Measurements from ENCODE around the gene TPD52L2. TPM values are rescaled to one million over a fixed set of nuclear protein-coding genes. Genes with fewer than 3 reads are reported as not detected.
A peak's percentile ranks its signal among the peaks of the same experiment; 100 is the strongest.

Gene TPD52L2
- total RNA-seq, 2 experiments from 2014 or later, result 43.1 to 44.6 TPM

DNA sequence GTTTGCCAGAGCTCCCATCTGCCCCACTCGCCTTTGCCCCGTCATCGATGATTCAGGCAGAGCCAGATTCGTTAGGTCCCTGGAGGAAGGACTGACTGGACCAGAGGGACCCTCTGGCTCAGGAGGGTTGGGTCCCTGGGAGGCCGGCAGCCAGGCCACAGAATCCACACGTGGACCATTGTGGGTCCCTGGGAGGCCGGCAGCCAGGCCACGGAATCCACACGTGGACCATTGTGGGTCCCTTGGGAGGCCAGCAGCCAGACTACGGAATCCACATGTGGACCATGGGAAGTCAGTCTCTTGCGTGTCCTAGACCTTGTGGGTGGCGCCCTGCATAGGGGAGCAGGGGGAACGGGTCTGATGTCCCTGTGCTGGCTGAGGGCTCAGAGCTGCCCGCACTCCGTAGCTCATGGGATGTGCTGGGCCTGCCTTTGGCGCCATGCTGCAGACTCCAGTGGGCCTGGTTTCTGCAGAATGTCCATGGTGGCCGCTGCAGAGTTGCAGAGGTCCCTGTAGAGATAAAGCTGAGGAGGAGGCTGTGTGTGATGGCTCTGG lies 67.6 kb downstream of the TPD52L2 start:
- H3K36me3 Mint-ChIP-seq (ENCODE audit: low read depth), result peaks cover 45% of the 10 kb centered on the region
- H3K9me3 Mint-ChIP-seq, result no peaks in the 10 kb centered on the region
- no peak for DNase-seq
- H3K27me3 Mint-ChIP-seq, result no peaks in the 10 kb centered on the region
- no peaks in the 10 kb centered on the region for H3K4me1 Mint-ChIP-seq (ENCODE audit: low read depth)
- intact Hi-C loops (cut with micrococcal nuclease), result no loop called here
- TF ChIP-seq, protein P1, sequence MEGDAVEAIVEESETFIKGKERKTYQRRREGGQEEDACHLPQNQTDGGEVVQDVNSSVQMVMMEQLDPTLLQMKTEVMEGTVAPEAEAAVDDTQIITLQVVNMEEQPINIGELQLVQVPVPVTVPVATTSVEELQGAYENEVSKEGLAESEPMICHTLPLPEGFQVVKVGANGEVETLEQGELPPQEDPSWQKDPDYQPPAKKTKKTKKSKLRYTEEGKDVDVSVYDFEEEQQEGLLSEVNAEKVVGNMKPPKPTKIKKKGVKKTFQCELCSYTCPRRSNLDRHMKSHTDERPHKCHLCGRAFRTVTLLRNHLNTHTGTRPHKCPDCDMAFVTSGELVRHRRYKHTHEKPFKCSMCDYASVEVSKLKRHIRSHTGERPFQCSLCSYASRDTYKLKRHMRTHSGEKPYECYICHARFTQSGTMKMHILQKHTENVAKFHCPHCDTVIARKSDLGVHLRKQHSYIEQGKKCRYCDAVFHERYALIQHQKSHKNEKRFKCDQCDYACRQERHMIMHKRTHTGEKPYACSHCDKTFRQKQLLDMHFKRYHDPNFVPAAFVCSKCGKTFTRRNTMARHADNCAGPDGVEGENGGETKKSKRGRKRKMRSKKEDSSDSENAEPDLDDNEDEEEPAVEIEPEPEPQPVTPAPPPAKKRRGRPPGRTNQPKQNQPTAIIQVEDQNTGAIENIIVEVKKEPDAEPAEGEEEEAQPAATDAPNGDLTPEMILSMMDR (IDR thresholded peaks at IDR 0.05), result no peak
- ChIA-PET POLR2A (interaction anchor here (0.9 to 1.0 kb wide), 2 partner anchors 10 kb away, joined by 3 to 4 read pairs; no protein-coding TSS in a partner anchor), CTCF (interaction anchor here (1.4 kb wide), 1 partner anchor 36 kb away, joined by 4 read pairs; no protein-coding TSS in a partner anchor)
- no peak for ATAC-seq
- no peak overlapping the region for H3K27ac Mint-ChIP-seq
- H3K4me3 Mint-ChIP-seq, result no peak overlapping the region

DNA sequence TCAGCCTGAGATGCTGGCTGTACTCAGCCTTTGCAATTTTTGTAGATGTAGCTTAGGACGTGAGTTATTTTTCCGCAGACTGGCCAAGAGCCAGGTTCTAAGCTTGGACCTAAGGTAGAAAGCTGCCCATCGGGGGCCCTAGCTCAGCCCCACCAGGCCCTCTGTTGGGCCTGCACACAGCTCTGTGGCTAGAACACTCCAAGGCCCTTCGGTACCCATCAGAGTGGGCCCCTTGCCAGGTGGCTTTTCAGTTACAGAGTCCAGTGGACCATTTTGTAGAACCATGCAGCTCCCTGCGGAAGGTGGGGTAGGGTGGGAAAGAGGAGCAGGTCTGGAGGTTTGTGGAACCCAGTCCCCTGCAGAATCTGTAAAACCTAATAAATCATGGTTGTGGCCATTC lies 68.6 kb downstream of the TPD52L2 start:
- intact Hi-C loops (cut with micrococcal nuclease), result no loop called here
- CTCF ChIA-PET, result interaction anchor here (1.0 to 1.4 kb wide), 2 partner anchors 24 to 35 kb away, joined by 4 to 5 read pairs; no protein-coding TSS in a partner anchor
- DNase-seq (no peak), ATAC-seq (no peak)
- no peaks in the 10 kb centered on the region for H3K27me3 Mint-ChIP-seq
- POLR2A ChIA-PET, result interaction anchor here (0.9 kb wide), 1 partner anchor 9 kb away, joined by 4 read pairs; no protein-coding TSS in a partner anchor
- H3K4me1 Mint-ChIP-seq (ENCODE audit: low read depth), result no peaks in the 10 kb centered on the region
- no peak overlapping the region for H3K27ac Mint-ChIP-seq
- no peaks in the 10 kb centered on the region for H3K9me3 Mint-ChIP-seq
- H3K4me3 Mint-ChIP-seq, result no peak overlapping the region
- H3K36me3 Mint-ChIP-seq (ENCODE audit: low read depth), result peaks cover 38% of the 10 kb centered on the region
- TF ChIP-seq, protein P1 (IDR thresholded peaks at IDR 0.05), result no peak

- no peak for ATAC-seq
- H3K36me3 Mint-ChIP-seq (ENCODE audit: low read depth), result peaks cover 34% of the 10 kb centered on the region
- H3K4me1 Mint-ChIP-seq (ENCODE audit: low read depth), result no peaks in the 10 kb centered on the region
- POLR2A ChIA-PET, result interaction anchor here (0.6 kb wide), 1 partner anchor 28 kb away, joined by 3 read pairs; no protein-coding TSS in a partner anchor
- CTCF ChIA-PET, result interaction anchor here (1.0 to 1.5 kb wide), 3 partner anchors 25 to 40 kb away, joined by 4 to 6 read pairs (median 5); no protein-coding TSS in a partner anchor
- TF ChIP-seq, protein P1 (IDR thresholded peaks at IDR 0.05), result peak; percentile 35
- no peak for DNase-seq
- intact Hi-C loops (cut with micrococcal nuclease), result no loop called here
- no peak overlapping the region for H3K4me3 Mint-ChIP-seq
- no peak overlapping the region for H3K27ac Mint-ChIP-seq
- H3K9me3 Mint-ChIP-seq, result no peaks in the 10 kb centered on the region
- no peaks in the 10 kb centered on the region for H3K27me3 Mint-ChIP-seq
Observed at GRCh38 chr20:63934271-63935068, 69.4 kb downstream of the TPD52L2 start.

- no peaks in the 10 kb centered on the region for H3K4me1 Mint-ChIP-seq (ENCODE audit: low read depth)
- H3K27me3 Mint-ChIP-seq, result no peaks in the 10 kb centered on the region
- H3K4me3 Mint-ChIP-seq, result no peak overlapping the region
- ATAC-seq (no peak), DNase-seq (no peak)
- H3K27ac Mint-ChIP-seq, result no peak overlapping the region
- intact Hi-C loops (cut with micrococcal nuclease), result no loop called here
- POLR2A ChIA-PET, result no interaction called here
- CTCF ChIA-PET, result interaction anchor here (1.5 kb wide), 1 partner anchor 39 kb away, joined by 6 read pairs; no protein-coding TSS in a partner anchor
- no peaks in the 10 kb centered on the region for H3K9me3 Mint-ChIP-seq
- TF ChIP-seq, protein P1 (IDR thresholded peaks at IDR 0.05), result no peak
- H3K36me3 Mint-ChIP-seq (ENCODE audit: low read depth), result peaks cover 30% of the 10 kb centered on the region
Observed at GRCh38 chr20:63935447-63935846, 70.4 kb downstream of the TPD52L2 start.

DNA sequence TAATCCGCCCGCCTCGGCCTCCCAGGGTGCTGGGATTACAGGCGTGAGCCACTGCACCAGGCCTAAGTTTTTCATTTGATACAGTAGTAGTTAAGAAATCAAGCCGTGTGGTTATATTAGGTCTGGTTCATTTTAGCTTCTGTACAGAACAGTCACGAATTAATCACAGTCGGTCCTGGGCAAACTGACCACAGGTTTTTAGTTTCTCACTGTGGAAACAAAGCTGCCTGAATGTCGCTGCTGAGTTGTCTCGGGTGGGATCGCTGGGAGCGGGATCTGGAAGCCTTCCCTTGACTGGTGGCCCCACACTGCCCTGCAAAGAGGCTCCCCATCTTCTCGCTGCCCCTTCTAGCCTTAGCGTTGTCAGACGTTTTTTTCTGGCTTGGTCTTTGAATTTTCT lies 72.5 kb downstream of the TPD52L2 start:
- H3K4me1 Mint-ChIP-seq (ENCODE audit: low read depth), result peaks cover 12% of the 10 kb centered on the region
- no peaks in the 10 kb centered on the region for H3K27me3 Mint-ChIP-seq
- no peak overlapping the region for H3K27ac Mint-ChIP-seq
- POLR2A ChIA-PET, result no interaction called here
- H3K4me3 Mint-ChIP-seq, result no peak overlapping the region
- H3K9me3 Mint-ChIP-seq, result no peaks in the 10 kb centered on the region
- CTCF ChIA-PET, result no interaction called here
- peaks cover 17% of the 10 kb centered on the region for H3K36me3 Mint-ChIP-seq (ENCODE audit: low read depth)
- intact Hi-C loops (cut with micrococcal nuclease), result no loop called here
- TF ChIP-seq, protein P1 (IDR thresholded peaks at IDR 0.05), result no peak
- ATAC-seq (no peak), DNase-seq (no peak)
